Left hindlimb (tissue), 1 donor: ENCODE data around the gene MC1R.
A peak's percentile ranks its signal among the peaks of the same experiment; 100 is the strongest.
"Not testable (repeated sequence)": the region's sequence is repeated elsewhere in the genome, so short reads cannot be mapped to it uniquely, and the experiment has no call there.

Experiments used
- DNase-seq: peaks from one replicate; pipeline ENCODE4 v3.0.0-alpha.2; 2018

Gene MC1R

GRCh38 chr16:89918453-89919347 is at the start of gene MC1R:
Gene MC1R (plus strand): TSS chr16:89918862. CDS start chr16:89919259, 397 bp downstream.
- peak; percentile 48 for DNase-seq

DNA sequence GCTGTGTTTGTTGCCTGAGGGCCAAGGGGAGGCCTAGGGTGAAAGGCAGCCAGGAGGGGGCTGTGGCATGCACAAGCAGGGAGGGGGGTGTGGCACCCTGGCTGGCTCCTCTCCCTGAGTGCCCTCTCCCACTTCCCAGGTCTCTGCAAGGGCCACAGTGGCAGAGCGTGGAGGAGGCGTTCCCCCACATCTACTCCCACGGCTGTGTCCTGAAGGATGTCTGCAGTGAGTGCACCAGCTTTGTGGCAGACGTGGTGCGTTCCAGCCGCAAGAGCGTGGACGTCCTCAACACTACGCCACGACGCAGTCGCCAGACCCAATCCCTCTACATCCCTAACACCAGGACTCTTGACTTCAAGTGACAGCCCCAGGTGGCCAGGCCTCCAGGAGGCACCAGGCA is 48.8 kb upstream of the MC1R start:
- DNase-seq: no peak

DNA sequence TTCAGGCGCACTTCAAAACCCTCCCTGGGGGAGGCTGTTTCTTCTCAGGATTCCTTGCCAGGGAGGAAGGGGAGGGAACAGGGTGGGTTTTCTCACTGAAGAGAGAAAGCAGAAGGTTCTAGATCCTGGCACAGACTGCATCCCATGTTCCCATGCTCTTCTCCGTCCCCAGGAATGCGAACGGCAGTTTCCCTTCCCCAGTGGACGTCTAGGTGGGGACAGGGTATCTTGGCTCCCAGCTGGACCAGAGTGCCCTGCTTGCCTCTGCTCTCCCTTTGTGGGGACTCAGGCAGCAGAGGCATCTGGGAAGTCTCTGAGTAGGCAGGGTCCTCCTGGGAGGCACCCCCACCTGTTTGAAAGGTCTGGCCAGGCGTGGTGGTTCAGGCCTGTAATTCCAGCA is 48.2 kb upstream of the MC1R start:
- DNase-seq: no peak

GRCh38 chr16:89871895-89872294 is 46.8 kb upstream of the MC1R start:
- DNase-seq: no peak

DNA sequence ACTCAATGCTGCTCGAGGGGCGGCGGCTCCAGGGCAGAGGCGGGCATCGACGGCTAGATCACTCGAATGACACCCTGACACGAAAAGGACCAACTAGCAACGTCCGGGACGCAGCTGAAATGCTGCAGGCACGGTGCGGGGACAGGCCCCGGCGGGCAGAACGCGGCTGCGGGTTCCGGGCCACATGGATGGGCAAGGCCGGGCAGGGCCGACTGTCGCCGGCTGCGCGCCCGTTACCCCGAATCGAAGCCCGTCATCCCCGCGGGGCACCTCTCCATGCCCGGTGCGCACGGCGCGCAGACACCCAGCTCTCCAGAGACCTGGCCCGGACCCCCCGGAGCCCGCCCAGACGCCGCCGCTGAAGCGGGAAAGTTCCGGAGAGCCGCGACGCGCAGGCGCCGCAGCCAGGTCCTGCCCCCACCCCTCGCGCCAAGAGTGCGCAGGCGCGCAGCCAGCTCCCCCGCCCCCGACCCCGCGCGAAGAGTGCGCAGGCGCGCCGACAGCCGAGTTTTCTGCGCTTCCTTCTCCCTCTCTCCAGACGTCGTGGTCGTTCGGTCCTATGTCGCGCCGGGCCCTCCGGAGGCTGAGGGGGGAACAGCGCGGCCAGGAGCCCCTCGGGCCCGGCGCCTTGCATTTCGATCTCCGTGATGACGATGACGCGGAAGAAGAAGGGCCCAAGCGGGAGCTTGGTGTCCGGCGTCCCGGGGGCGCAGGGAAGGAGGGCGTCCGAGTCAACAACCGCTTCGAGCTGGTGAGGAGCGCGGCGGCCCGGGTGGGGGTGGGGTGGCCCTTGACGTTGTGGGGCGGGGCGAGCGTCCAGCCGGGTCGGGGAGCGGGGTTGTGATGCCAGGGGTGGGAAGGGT is 45.3 kb upstream of the MC1R start, which contains the start of gene TCF25:
TCF25 (plus strand) TSS at position 484 of the 863 bp plus-strand sequence; CDS start at position 560, 76 bp downstream.
- DNase-seq: peak; percentile 96

- DNase-seq: peak; percentile 99
These were observed 44.5 kb upstream of the MC1R start for GRCh38 chr16:89873972-89874689.

DNA sequence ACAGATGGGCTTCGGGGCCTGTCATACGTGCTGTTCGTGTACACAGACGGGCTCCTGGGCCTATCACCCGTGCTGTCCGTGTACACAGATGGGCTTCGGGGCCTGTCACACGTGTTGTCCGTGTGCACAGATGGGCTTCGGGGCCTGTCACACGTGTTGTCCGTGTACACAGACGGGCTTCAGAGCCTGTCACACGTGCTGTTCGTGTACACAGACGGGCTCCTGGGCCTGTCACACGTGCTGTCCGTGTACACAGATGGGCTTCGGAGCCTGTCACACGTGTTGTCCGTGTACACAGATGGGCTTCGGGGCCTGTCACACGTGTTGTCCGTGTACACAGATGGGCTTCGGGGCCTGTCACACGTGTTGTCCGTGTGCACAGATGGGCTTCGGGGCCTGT is 39.5 kb upstream of the MC1R start:
- not testable (repeated sequence) for DNase-seq

DNA sequence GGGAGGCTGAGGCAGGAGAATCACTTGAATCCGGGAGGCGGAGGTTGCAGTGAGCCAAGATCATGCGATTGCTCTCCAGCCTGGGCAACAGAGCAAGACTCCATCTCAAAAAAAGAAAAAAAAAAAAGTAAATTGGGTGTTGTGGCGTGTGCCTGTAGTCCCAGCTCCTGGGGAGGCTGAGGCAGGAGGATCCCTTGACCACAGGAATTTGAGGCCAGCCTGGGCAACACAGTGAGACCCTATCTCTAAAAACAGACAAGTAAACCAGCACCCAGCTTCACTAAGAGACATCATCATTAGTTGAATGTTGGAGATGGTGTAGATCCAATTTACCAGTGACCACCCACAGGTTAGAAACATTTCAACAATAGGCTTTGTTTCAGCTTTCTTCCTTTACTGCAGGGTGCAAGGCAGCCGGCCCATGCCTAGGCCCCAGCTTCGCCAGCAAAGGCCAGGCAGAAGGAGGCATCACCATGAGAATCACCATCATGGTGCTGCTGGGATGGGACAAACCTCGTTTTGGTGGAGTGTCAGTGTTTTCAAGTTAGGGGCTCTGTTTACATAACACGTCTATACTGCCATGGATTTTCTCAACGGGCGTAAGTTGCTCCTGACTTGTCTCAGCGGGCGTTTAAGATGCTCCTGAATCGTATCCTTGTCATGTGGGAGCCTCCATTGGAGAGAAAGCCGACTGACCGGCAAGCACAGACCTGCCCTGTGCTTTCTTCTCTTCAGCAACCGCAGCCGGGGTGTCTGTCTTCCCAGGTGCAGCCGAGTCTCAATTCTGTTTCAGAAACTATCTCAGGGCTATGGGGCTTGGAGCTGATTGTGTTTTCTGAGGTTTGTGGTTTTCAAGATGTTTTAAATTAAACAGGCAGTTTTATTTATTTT is 37.9 kb upstream of the MC1R start:
- no peak for DNase-seq

DNA sequence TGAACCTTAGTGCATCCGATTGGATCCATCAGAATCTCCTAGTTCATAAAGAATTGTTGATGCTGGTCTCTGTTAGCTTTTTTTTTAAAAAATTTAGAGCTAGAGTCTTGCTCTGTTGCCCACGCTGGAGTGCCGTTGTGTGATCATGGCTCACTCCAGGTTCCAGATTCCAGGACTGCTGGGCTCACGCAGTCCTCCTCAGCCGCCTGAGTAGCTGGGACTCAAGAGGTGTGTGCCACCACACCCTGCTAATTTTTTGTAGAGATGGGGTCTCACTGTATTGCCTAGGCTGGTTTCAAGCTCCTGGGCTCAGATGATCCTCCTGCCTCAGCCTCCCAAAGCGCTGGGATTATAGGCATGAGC is 37.3 kb upstream of the MC1R start:
- no peak for DNase-seq

- DNase-seq: no peak
These were observed 35.2 kb upstream of the MC1R start for GRCh38 chr16:89883346-89884040.

GRCh38 chr16:89884041-89884421 is 34.6 kb upstream of the MC1R start:
- no peak for DNase-seq

DNA sequence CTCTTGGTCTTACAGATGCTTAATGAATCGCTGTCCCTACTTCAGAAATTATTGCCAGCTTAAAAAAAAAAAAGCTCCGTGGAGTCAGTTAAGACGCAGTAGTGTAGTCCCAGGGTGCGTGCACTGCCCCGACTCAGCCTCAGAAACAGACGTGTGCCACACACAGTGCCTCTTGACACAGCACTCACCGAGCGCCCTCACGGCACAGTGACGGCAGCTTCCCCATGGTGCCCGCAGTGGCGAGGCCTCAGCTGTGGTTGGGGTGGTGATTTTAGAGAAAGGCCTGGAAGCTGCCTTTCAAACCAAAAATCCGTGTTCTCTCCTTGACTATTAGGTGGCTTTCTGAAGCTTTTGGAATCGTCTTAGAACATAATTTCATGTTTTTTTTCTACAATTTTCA is 31.4 kb upstream of the MC1R start:
- DNase-seq: no peak

DNA sequence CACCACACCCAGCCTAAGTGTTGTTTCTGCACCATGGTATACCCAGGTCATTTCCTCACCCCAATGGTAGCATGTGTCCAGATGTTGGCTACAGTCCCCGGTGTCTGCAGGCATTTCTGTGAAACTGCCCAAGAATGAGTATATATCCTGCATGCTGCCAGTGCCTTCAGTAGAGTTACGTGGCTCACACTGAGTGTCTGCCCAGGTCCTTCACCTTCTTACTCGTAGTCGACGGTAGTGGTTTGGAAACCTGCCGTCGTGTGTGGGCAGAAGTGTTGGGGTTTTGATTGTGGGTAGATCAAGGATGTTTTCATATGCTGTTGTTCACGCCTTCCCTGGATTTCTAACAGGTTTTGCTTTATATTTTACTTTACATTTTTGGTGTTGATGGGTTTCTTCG is 28.5 kb upstream of the MC1R start:
- no peak for DNase-seq

DNA sequence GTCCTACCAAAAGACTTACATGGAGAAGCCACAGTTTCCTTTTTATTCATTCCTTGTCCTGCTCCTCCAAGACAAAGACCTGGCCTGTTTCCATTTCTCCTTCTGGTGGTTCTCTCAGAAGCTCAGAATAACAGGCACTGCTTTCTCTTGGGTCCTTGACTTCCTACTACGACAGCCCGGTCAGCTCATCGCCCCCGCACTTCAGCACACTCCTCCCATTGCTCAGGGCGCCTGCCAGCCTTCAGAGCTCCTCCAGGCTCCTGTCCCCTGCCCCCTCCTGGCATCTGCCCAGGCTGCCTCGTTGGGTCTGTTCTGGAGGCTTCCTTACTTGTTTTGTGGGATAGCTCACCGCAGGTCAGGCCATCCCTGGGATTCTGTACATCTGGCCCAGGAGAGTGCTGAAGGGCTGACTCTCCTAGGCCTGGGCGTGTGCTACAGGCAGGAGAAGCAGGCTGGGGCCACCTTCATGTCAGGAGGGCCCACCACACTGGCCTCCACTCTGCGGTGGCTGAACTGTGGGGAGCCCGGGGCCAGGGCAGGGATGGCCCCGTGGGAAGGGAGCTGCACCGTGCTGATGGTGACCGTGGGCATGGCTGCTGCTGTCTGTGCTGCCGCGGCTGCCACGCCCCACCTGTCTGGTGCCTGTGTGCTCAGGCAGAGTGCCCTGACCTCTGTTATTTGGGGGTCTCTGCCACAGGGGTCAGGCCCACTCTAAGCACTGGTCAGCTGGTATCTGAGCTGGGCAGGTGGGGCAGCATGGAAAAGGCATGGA is 27.6 kb upstream of the MC1R start:
- no peak for DNase-seq

- DNase-seq: no peak
These were observed 26.5 kb upstream of the MC1R start for GRCh38 chr16:89892055-89892630.

DNA sequence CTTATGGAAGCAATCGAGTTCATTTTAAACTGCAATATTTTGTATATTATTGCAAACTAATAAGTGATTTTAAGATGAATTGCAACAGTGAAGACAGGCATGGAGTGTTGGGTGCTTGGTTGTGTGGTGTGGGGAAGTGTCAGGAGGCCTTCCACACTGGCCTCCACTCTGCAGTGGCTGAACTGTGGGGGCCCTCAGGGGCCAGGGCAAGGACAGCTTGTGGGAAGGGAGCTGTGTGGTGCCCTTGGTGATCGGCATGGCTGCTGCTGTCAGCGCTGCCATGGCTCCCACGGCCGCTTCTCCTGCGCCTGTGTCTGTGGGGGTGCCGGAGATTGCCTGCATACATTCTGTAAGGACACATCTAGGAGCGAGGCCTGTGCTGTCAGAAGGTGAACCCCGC is 26.0 kb upstream of the MC1R start:
- DNase-seq: no peak

DNA sequence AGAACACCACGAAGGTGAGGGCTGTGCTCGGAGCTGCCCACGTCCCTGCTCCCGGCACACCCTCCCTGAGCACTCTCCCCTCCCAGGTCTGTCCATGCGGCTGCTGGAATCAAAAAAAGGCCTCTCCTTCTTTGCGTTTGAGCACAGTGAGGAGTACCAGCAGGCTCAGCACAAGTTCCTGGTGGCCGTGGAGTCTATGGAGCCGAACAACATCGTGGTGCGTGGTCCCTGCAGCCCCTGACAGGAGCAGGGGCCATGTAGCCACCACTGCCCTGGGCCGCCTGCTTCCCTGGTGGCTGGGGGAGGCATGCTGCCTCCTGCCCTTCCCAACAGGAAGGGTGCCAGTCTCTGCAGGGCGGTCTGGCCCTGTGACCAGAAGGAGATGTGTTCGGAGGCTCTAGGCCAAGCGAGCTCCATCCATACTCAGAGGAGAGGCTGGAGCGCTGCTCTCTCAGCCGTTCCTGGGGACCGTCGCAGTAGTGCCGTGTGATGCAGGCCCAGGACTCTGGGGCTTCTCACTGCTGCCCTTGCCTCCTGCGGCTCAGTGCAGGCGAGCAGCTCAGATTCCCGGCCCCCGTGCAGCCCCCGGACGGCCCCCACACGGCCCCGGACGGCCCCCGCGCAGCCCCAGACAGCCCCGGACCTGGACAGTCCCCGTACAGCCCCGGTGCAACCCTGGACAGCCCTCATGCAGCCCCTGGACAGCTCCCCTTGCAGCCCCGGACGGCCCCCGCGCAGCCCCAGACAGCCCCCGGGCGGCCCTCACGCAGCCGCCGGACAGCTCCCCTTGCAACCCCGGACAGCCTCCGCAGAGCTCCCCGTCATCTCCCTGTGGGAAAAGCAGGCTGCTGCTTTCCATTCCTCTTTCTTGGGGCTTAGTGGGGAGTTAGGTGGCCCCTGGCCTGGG is 24.8 kb upstream of the MC1R start:
- no peak for DNase-seq

DNA sequence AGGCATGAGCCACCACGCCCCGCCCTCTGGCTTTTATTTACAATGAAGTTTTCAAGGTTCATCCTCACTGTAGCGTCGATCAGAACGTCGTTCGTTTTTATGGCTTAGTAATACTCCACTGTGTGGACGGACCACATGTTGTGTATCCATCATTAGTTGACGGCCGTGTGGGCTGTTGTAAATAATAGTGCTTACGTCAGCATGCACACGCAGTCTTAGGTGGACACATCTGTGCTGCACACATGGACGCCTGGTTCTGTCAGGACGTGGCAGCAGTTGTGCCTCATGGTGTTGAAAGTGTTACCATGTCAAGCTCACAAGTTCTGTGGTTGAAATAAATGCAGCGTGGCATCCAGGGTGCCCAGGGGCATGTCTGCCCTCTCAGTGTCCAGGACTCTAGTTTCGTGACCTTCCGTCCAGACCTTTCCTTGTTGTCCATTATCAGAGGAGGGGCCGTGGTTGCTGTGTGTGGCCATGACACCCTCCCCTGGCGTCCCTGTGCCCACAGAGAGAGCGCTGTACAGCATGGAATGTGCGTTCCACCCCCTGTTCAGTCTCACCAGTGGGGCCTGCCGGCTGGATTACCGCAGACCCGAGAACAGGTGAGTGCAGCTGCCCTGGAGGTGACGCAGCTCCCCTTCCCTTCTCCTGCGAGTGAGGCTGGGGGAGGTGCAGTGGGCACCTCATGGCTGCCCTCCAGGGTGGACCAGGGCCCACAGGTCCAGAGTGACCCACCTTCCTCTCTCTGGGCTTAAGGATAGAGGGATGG is 23.0 kb upstream of the MC1R start:
- no peak for DNase-seq
